ENCODE results near the gene ACAD9.
A peak's percentile ranks its signal among the peaks of the same experiment; 100 is the strongest.

Gene ACAD9

GRCh38 chr3:128845778-128846485 lies 33.5 kb upstream of the ACAD9 start:
- H3K4me3 ChIP-seq (ENCODE audit: low read length) = peak overlapping the region; percentile 54
- peak; percentile 13 for DNase-seq (ENCODE audit: low read depth)
- TF ChIP-seq CTCF (conservative IDR thresholded peaks at IDR 0.05; ENCODE audit: low read depth, low read length) = peak; percentile 61

GRCh38 chr3:128846486-128846891 lies 32.9 kb upstream of the ACAD9 start:
- no peak for DNase-seq (ENCODE audit: low read depth)
- TF ChIP-seq CTCF (conservative IDR thresholded peaks at IDR 0.05; ENCODE audit: low read depth, low read length) = no peak
- no peak overlapping the region for H3K4me3 ChIP-seq (ENCODE audit: low read length)

GRCh38 chr3:128847666-128848370 lies 31.6 kb upstream of the ACAD9 start:
- DNase-seq (ENCODE audit: low read depth) = no peak
- TF ChIP-seq CTCF (conservative IDR thresholded peaks at IDR 0.05; ENCODE audit: low read depth, low read length) = no peak
- no peak overlapping the region for H3K4me3 ChIP-seq (ENCODE audit: low read length)

- DNase-seq (ENCODE audit: low read depth) = no peak
- no peak for TF ChIP-seq CTCF (conservative IDR thresholded peaks at IDR 0.05; ENCODE audit: low read depth, low read length)
- no peak overlapping the region for H3K4me3 ChIP-seq (ENCODE audit: low read length)
These were observed 30.5 kb upstream of the ACAD9 start for GRCh38 chr3:128848936-128849335.

- H3K4me3 ChIP-seq (ENCODE audit: low read length) = no peak overlapping the region
- DNase-seq (ENCODE audit: low read depth) = no peak
- peak; percentile 16 for TF ChIP-seq CTCF (conservative IDR thresholded peaks at IDR 0.05; ENCODE audit: low read depth, low read length)
These were observed 29.4 kb upstream of the ACAD9 start for GRCh38 chr3:128849911-128850455.

GRCh38 chr3:128850544-128850943 lies 28.9 kb upstream of the ACAD9 start:
- H3K4me3 ChIP-seq (ENCODE audit: low read length) = no peak overlapping the region
- no peak for TF ChIP-seq CTCF (conservative IDR thresholded peaks at IDR 0.05; ENCODE audit: low read depth, low read length)
- no peak for DNase-seq (ENCODE audit: low read depth)

Data from retinal pigment epithelial cell (primary cell).